Peyer's patch (tissue), 4 donors: ENCODE measurements around the gene GBP1.

Experiments used
- POLR2A ChIP-seq, 2 donors: fragments of 450-650 bp; IDR thresholded peaks; one replicate each; pipeline ENCODE4 v1.5.1; 2017; ENCODE audit warnings: antibody characterized with exemption in 2 of 2, mild to moderate bottlenecking in 2 of 2, moderate library complexity in 2 of 2
- TF ChIP-seq, protein P1 (sequence below), 6 experiments: fragments of 450-650 bp in 4 of 6; fragments of 200-600 bp in 2 of 6; sonication (generic) in 1 of 6; IDR thresholded peaks; one replicate each; pipeline ENCODE4 v1.5.1; 2017 to 2019; ENCODE audit warnings: antibody characterized with exemption in 6 of 6, mild to moderate bottlenecking in 3 of 6, moderate library complexity in 1 of 6

DNA sequence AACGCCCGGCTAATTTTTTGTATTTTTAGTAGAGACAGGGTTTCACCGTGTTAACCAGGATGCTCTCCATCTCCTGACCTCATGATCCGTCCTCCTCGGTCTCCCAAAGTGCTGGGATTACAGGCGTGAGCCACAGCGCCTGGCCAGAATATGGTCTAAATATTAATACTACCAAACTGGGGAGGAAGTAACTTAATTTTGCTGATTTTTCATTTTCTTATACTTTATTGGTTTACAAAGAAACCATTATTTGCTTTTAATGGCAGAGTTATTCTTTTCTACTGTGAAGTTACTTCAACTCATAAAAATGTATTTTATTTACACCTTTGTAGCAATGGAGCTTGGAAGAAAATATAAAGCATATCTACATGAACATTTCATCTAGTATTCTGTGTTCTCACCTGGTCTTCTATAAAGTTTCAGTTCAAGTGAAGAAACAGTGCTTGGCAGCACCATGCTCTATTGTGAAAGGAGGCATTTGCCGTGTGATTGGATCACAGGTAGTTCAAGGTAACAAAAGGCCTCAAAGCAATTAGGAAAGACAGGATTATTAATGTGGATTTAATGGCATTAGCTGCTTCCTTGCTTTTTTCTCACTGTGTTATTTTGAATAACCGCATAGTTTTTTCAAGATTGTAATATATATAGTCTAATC lies 13.6 kb downstream of the GBP1 start:
- TF ChIP-seq, protein P1, sequence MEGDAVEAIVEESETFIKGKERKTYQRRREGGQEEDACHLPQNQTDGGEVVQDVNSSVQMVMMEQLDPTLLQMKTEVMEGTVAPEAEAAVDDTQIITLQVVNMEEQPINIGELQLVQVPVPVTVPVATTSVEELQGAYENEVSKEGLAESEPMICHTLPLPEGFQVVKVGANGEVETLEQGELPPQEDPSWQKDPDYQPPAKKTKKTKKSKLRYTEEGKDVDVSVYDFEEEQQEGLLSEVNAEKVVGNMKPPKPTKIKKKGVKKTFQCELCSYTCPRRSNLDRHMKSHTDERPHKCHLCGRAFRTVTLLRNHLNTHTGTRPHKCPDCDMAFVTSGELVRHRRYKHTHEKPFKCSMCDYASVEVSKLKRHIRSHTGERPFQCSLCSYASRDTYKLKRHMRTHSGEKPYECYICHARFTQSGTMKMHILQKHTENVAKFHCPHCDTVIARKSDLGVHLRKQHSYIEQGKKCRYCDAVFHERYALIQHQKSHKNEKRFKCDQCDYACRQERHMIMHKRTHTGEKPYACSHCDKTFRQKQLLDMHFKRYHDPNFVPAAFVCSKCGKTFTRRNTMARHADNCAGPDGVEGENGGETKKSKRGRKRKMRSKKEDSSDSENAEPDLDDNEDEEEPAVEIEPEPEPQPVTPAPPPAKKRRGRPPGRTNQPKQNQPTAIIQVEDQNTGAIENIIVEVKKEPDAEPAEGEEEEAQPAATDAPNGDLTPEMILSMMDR (IDR thresholded peaks at IDR 0.05): no peak
- no peak for TF ChIP-seq POLR2A (IDR thresholded peaks at IDR 0.05)
